Mammary epithelial cell (primary cell): Measurements from ENCODE around the gene RAD51B.

ENCODE experiments used
- CTCF ChIP-seq, 2 donors: IDR thresholded peaks in 1 of 2; conservative IDR thresholded peaks in 1 of 2; 2 replicates each; pipeline ENCODE4 v1.5.1; 2011 to 2012; ENCODE audit warnings: inconsistent platforms in 2 of 2, low read length in 2 of 2, mild to moderate bottlenecking in 2 of 2, control low read depth in 1 of 2, low read depth in 1 of 2; ENCODE audit not compliant: insufficient read depth in 1 of 2; ENCODE audit errors: extremely low read depth in 1 of 2
- EZH2 ChIP-seq: IDR thresholded peaks from 2 replicates; pipeline ENCODE4 v1.6.1; 2012; ENCODE audit warnings: low read length, inconsistent platforms, borderline replicate concordance

- TF ChIP-seq CTCF (conservative IDR thresholded peaks at IDR 0.05 in 1 of 2, IDR thresholded peaks at IDR 0.05 in 1 of 2; ENCODE audit: extremely low read depth in 1 of 2, insufficient read depth in 1 of 2, low read depth in 1 of 2, low read length in 2 of 2) (no peak), EZH2 (no peak)
Observed at GRCh38 chr14:67821121-67821520, 1.5 kb downstream of the RAD51B start.
